GM20000 (cell line): Measurements from ENCODE around the gene IGF1R.
"Not testable (repeated sequence)": the region's sequence is repeated elsewhere in the genome, so short reads cannot be mapped to it uniquely, and the experiment has no call there.

Experiments used
- DNase-seq: peaks from one replicate; pipeline ENCODE4 v3.0.0; 2012; ENCODE audit warnings: low spot score
- CTCF ChIP-seq: IDR thresholded peaks from 2 replicates; pipeline ENCODE4 v1.5.1; 2012; ENCODE audit warnings: mild to moderate bottlenecking, control low read depth; ENCODE audit errors: extremely low read depth, missing control alignments

Gene IGF1R

GRCh38 chr15:98963444-98963843 is 315.1 kb downstream of the IGF1R start:
- DNase-seq, result no peak
- TF ChIP-seq CTCF, result no peak

GRCh38 chr15:98964466-98965133 is 316.3 kb downstream of the IGF1R start:
- DNase-seq, result no peak
- no peak for TF ChIP-seq CTCF

- not testable (repeated sequence) for DNase-seq
These were observed 316.8 kb downstream of the IGF1R start for GRCh38 chr15:98965134-98965491.

- no peak for TF ChIP-seq CTCF
- DNase-seq, result no peak
These were observed 317.3 kb downstream of the IGF1R start for GRCh38 chr15:98965597-98965996.

GRCh38 chr15:98966091-98966787 is 317.9 kb downstream of the IGF1R start:
- DNase-seq, result no peak
- no peak for TF ChIP-seq CTCF

GRCh38 chr15:98967096-98967495 is 318.8 kb downstream of the IGF1R start:
- no peak for DNase-seq
- no peak for TF ChIP-seq CTCF

GRCh38 chr15:98967916-98968315 is 319.6 kb downstream of the IGF1R start:
- TF ChIP-seq CTCF, result no peak
- no peak for DNase-seq

- DNase-seq, result no peak
- no peak for TF ChIP-seq CTCF
These were observed 320.2 kb downstream of the IGF1R start for GRCh38 chr15:98968576-98968975.
